AML-193 (cell line): ENCODE measurements around the gene CDHR3.

ENCODE experiments used
- DNase-seq, 2 experiments: peaks; one replicate each; lab custom pipeline; 2025; lab: John Stamatoyannopoulos, UW

CDHR3 gene

GRCh38 chr7:106064771-106065574 is 101.9 kb downstream of the CDHR3 start:
- no peak for DNase-seq

- no peak for DNase-seq
These were observed 102.8 kb downstream of the CDHR3 start for GRCh38 chr7:106065575-106066500.

- DNase-seq, result no peak
These were observed 104.6 kb downstream of the CDHR3 start for GRCh38 chr7:106067678-106068077.

- no peak for DNase-seq
These were observed 105.5 kb downstream of the CDHR3 start for GRCh38 chr7:106068538-106068961.

- no peak for DNase-seq
These were observed 105.9 kb downstream of the CDHR3 start for GRCh38 chr7:106068986-106069385.

- no peak for DNase-seq
These were observed 106.6 kb downstream of the CDHR3 start for GRCh38 chr7:106069471-106070200.

GRCh38 chr7:106070201-106070551 is 107.1 kb downstream of the CDHR3 start:
- DNase-seq, result no peak

GRCh38 chr7:106070567-106071254 is 107.6 kb downstream of the CDHR3 start:
- DNase-seq, result no peak

GRCh38 chr7:106071356-106071998 is 108.4 kb downstream of the CDHR3 start:
- peak; percentile 93 to 94 for DNase-seq

- DNase-seq, result no peak
These were observed 109.1 kb downstream of the CDHR3 start for GRCh38 chr7:106071999-106072714.

GRCh38 chr7:106072715-106073091 is 109.6 kb downstream of the CDHR3 start:
- DNase-seq, result no peak

- no peak for DNase-seq
These were observed 110.6 kb downstream of the CDHR3 start for GRCh38 chr7:106073701-106074100.

GRCh38 chr7:106074257-106074656 is 111.2 kb downstream of the CDHR3 start:
- no peak for DNase-seq

- DNase-seq, result no peak
These were observed 112.9 kb downstream of the CDHR3 start for GRCh38 chr7:106075937-106076336.

- DNase-seq, result no peak
These were observed 113.5 kb downstream of the CDHR3 start for GRCh38 chr7:106076537-106076936.

GRCh38 chr7:106080300-106080987 is 117.4 kb downstream of the CDHR3 start:
- DNase-seq, result no peak

GRCh38 chr7:106082087-106082854 is 119.2 kb downstream of the CDHR3 start:
- DNase-seq, result no peak
